Measurements from ENCODE around the gene PMAIP1.

- TF ChIP-seq CTCF (IDR thresholded peaks at IDR 0.05) (no peak), ZFX (IDR thresholded peaks at IDR 0.05; ENCODE audit: borderline replicate concordance) (no peak)
Measured at GRCh38 chr18:59906203-59906602, 6.4 kb downstream of the PMAIP1 start.
